Mesothelial cell of epicardium (in vitro differentiated cells): ENCODE measurements around the gene HAND2. TPM values are rescaled to one million over a fixed set of nuclear protein-coding genes. Genes with fewer than 3 reads are reported as not detected.
A peak's percentile ranks its signal among the peaks of the same experiment; 100 is the strongest.

Experiments
- DNase-seq, 2 experiments: peaks; one replicate each; pipeline ENCODE4 v3.0.0; 2021; ENCODE audit warnings: low spot score in 2 of 2; ENCODE audit not compliant: unreplicated experiment in 2 of 2
- H3K27ac Mint-ChIP-seq: 2 replicates; pipeline ENCODE4 v1.8.0; 2021; ENCODE audit warnings: mixed read lengths
- H3K27me3 Mint-ChIP-seq: 2 replicates; pipeline ENCODE4 v1.8.0; 2021; ENCODE audit warnings: low read depth, mixed read lengths
- H3K36me3 Mint-ChIP-seq: 2 replicates; pipeline ENCODE4 v1.8.0; 2021; ENCODE audit warnings: mixed read lengths
- H3K4me1 Mint-ChIP-seq: 2 replicates; pipeline ENCODE4 v1.8.0; 2021; ENCODE audit warnings: mixed read lengths
- H3K4me3 Mint-ChIP-seq: 2 replicates; pipeline ENCODE4 v1.8.0; 2021; ENCODE audit warnings: mild to moderate bottlenecking, moderate library complexity, mixed read lengths
- H3K9me3 Mint-ChIP-seq: 2 replicates; pipeline ENCODE4 v1.8.0; 2021; ENCODE audit warnings: mixed read lengths
- CTCF ChIP-seq: fragments of 200-600 bp; sonication (generic); IDR thresholded peaks from one replicate; pipeline ENCODE4 v1.5.0; 2021; ENCODE audit warnings: antibody characterized with exemption; ENCODE audit not compliant: unreplicated experiment
- total RNA-seq: library from RNA; stranded (reverse); gene quantifications from 3 replicates; pipeline ENCODE4 v1.2.1, GENCODE V29; 2021

The HAND2 gene
- total RNA-seq, 1 donor from 2014 or later, result 34.3 TPM

GRCh38 chr4:173488656-173489055 is 41.4 kb downstream of the HAND2 start:
- H3K27ac Mint-ChIP-seq, result no peak overlapping the region
- peaks cover 42% of the 10 kb centered on the region for H3K4me1 Mint-ChIP-seq
- peaks cover 3% of the 10 kb centered on the region for H3K27me3 Mint-ChIP-seq
- DNase-seq, result no peak
- peaks cover 6% of the 10 kb centered on the region for H3K36me3 Mint-ChIP-seq
- no peaks in the 10 kb centered on the region for H3K9me3 Mint-ChIP-seq
- no peak overlapping the region for H3K4me3 Mint-ChIP-seq
- TF ChIP-seq CTCF, result no peak

- DNase-seq, result no peak
- Mint-ChIP-seq H3K27me3 (peaks cover 2% of the 10 kb centered on the region), H3K9me3 (no peaks in the 10 kb centered on the region), H3K27ac (no peak overlapping the region), H3K36me3 (peaks cover 5% of the 10 kb centered on the region), H3K4me3 (no peak overlapping the region), H3K4me1 (peaks cover 42% of the 10 kb centered on the region)
- no peak for TF ChIP-seq CTCF
These were observed 42.0 kb downstream of the HAND2 start for GRCh38 chr4:173488074-173488473.

DNA sequence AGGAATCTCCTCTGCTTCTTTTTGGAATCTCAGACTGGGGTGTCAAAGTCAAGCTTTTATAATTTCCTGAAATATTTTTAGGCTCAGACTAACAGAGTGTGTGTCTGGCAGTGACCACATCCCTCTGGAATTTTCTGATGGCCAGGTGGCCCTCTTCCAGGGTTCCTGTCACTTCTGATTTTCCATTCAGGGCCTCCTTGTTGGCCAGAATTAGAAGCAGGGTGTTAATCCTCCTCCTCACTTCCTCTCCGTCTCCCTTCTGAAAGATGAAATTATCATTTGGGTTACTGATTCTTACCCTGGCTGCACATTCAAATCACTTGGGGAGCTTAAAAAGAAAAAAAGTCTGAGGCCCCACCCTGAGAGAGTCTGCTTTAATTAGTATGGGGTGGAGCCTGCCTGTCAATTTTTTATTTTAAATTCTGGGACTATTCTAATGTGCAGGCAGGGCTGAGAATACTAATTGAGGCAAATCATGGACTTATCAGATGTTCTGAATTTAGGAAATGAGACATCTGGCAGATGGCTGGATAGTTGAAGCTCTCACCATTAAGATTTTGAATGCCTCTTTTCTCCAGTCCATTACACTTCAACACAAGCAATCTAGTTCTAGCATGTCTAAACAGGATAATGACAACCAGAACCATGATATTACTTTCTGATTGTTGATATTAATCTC is 43.2 kb downstream of the HAND2 start:
- no peak for DNase-seq
- no peak for TF ChIP-seq CTCF
- Mint-ChIP-seq H3K4me3 (no peak overlapping the region), H3K27ac (peak overlapping the region; percentile 73), H3K36me3 (peaks cover 1% of the 10 kb centered on the region), H3K9me3 (no peaks in the 10 kb centered on the region), H3K4me1 (peaks cover 42% of the 10 kb centered on the region), H3K27me3 (no peaks in the 10 kb centered on the region)

DNA sequence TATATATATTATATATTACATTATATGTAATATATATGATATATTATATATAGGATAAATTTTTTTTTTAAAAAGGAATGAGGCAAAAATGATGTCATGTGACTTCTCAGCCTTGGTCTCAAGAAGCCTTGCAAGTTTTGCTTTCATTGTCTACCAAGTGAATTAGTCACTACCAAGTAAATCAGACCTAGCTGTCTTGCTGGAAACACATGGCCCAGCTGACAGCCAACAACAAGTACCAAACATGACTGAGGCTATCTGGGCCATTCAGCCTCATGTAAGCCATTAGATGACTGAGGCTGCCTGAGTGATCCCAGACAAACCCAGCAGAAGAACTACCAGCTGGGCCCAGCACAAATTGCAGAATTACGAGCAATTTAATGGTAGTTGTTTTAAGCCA is 44.9 kb downstream of the HAND2 start:
- Mint-ChIP-seq H3K4me3 (no peak overlapping the region), H3K36me3 (peaks cover 1% of the 10 kb centered on the region), H3K27me3 (no peaks in the 10 kb centered on the region), H3K27ac (no peak overlapping the region), H3K4me1 (peaks cover 29% of the 10 kb centered on the region), H3K9me3 (no peaks in the 10 kb centered on the region)
- no peak for DNase-seq
- no peak for TF ChIP-seq CTCF

GRCh38 chr4:173482330-173482931 is 47.6 kb downstream of the HAND2 start:
- Mint-ChIP-seq H3K27me3 (no peaks in the 10 kb centered on the region), H3K9me3 (no peaks in the 10 kb centered on the region)

More at GRCh38 chr4:173482330-173482931, 47.6 kb downstream of the HAND2 start:
- DNase-seq, result no peak
- Mint-ChIP-seq H3K4me1 (peaks cover 19% of the 10 kb centered on the region), H3K4me3 (no peak overlapping the region), H3K36me3 (peaks cover 1% of the 10 kb centered on the region), H3K27ac (no peak overlapping the region)
- TF ChIP-seq CTCF, result no peak
